ENCODE data around the gene SV2C.

SV2C gene

GRCh38 chr5:76145945-76146344, 62.8 kb downstream of the SV2C start:
- Histone ChIP-seq H3K9me3 (ENCODE audit: control insufficient read depth, insufficient read depth, low read depth, low read length) (no peaks in the 10 kb centered on the region), H3K4me1 (ENCODE audit: control insufficient read depth, insufficient read depth, low read length) (no peaks in the 10 kb centered on the region), H3K4me3 (ENCODE audit: low read depth, low read length) (no peak overlapping the region), H3K27ac (ENCODE audit: extremely low read depth, low read depth, low read length) (no peak overlapping the region), H3K36me3 (ENCODE audit: control insufficient read depth in 2 of 2, insufficient read depth in 1 of 2, low read length in 2 of 2) (no peaks in the 10 kb centered on the region)
- CTCF ChIA-PET = interaction anchor here (0.5 to 3.2 kb wide), 7 partner anchors 10 to 133 kb away, joined by 3 to 26 read pairs (median 4); no protein-coding TSS in a partner anchor
- POLR2A ChIA-PET = no interaction called here
- TF ChIP-seq ZFP3 (tag by site-specific recombination; IDR thresholded peaks at IDR 0.05; ENCODE audit: low read depth) (no peak), KLF17 (tag by site-specific recombination; IDR thresholded peaks at IDR 0.05) (no peak), ZBTB20 (tag by site-specific recombination; IDR thresholded peaks at IDR 0.05) (no peak), ZNF513 (tag by site-specific recombination; IDR thresholded peaks at IDR 0.05) (no peak), ZNF146 (tag by site-specific recombination; IDR thresholded peaks at IDR 0.05) (no peak), OSR2 (tag by site-specific recombination; IDR thresholded peaks at IDR 0.05) (no peak), ZXDB (tag by site-specific recombination; IDR thresholded peaks at IDR 0.05) (no peak), SCRT1 (tag by site-specific recombination; IDR thresholded peaks at IDR 0.05; ENCODE audit: borderline replicate concordance) (no peak), KLF8 (tag by site-specific recombination; IDR thresholded peaks at IDR 0.05) (no peak), ZNF132 (tag by site-specific recombination; IDR thresholded peaks at IDR 0.05; ENCODE audit: borderline replicate concordance) (no peak), ZNF585B (tag by site-specific recombination; IDR thresholded peaks at IDR 0.05) (no peak), ZNF140 (tag by site-specific recombination; IDR thresholded peaks at IDR 0.05) (no peak), ZNF660 (tag by site-specific recombination; IDR thresholded peaks at IDR 0.05) (no peak)

- no peaks in the 10 kb centered on the region for H3K36me3 ChIP-seq (ENCODE audit: control insufficient read depth in 2 of 2, insufficient read depth in 1 of 2, low read length in 2 of 2)
- H3K4me3 ChIP-seq (ENCODE audit: low read depth, low read length) = no peak overlapping the region
- H3K9me3 ChIP-seq (ENCODE audit: control insufficient read depth, insufficient read depth, low read depth, low read length) = no peaks in the 10 kb centered on the region
- CTCF ChIA-PET = interaction anchor here (1.0 kb wide), 1 partner anchor 26 kb away, joined by 3 read pairs; no protein-coding TSS in a partner anchor
- POLR2A ChIA-PET = no interaction called here
- no peaks in the 10 kb centered on the region for H3K4me1 ChIP-seq (ENCODE audit: control insufficient read depth, insufficient read depth, low read length)
- TF ChIP-seq ZNF175 (tag by site-specific recombination; IDR thresholded peaks at IDR 0.05) (no peak), ZNF624 (tag by site-specific recombination; IDR thresholded peaks at IDR 0.05) (no peak), ZBTB49 (tag by site-specific recombination; IDR thresholded peaks at IDR 0.05; ENCODE audit: low read depth) (no peak), ZNF529 (tag by site-specific recombination; IDR thresholded peaks at IDR 0.05; ENCODE audit: insufficient replicate concordance) (no peak), ZNF114 (tag by site-specific recombination; IDR thresholded peaks at IDR 0.05) (no peak), MYNN (tag by site-specific recombination; IDR thresholded peaks at IDR 0.05; ENCODE audit: borderline replicate concordance) (no peak), ZSCAN16 (tag by site-specific recombination; IDR thresholded peaks at IDR 0.05) (no peak), KLF16 (tag by site-specific recombination; IDR thresholded peaks at IDR 0.05) (no peak)
- H3K27ac ChIP-seq (ENCODE audit: extremely low read depth, low read depth, low read length) = no peak overlapping the region
These were observed 66.5 kb downstream of the SV2C start for GRCh38 chr5:76149636-76150035.

Data from HEK293 (cell line).